HUES64 (cell line): ENCODE measurements around the gene SLC8B1. TPM values are rescaled to one million over a fixed set of nuclear protein-coding genes. Genes with fewer than 3 reads are reported as not detected.
A peak's percentile ranks its signal among the peaks of the same experiment; 100 is the strongest.

Experiments used
- H3K27ac ChIP-seq: 2 replicates; pipeline ENCODE4 v1.7.0; 2013; ENCODE audit warnings: low read depth, low read length, inconsistent platforms
- H3K27me3 ChIP-seq: 2 replicates; pipeline ENCODE4 v1.6.1; 2013; ENCODE audit warnings: mild to moderate bottlenecking, low read length; ENCODE audit not compliant: insufficient read depth
- H3K36me3 ChIP-seq: 2 replicates; pipeline ENCODE4 v1.6.1; 2013; ENCODE audit warnings: mild to moderate bottlenecking, low read length; ENCODE audit not compliant: insufficient read depth
- H3K4me1 ChIP-seq: 2 replicates; pipeline ENCODE4 v1.6.1; 2013; ENCODE audit warnings: mild to moderate bottlenecking, low read length, moderate library complexity; ENCODE audit not compliant: insufficient read depth
- H3K4me3 ChIP-seq: 2 replicates; pipeline ENCODE4 v1.5.1; 2013; ENCODE audit warnings: mild to moderate bottlenecking, low read length, moderate library complexity
- H3K9ac ChIP-seq: 2 replicates; pipeline ENCODE4 v1.6.1; 2013; ENCODE audit warnings: mild to moderate bottlenecking, low read depth, low read length
- H3K9me3 ChIP-seq: 2 replicates; pipeline ENCODE4 v1.6.1; 2013; ENCODE audit warnings: low read depth, low read length; ENCODE audit not compliant: insufficient read depth
- WGBS: fragments of 150-250, 120-280 bp; methylation state at CpG from one replicate; pipeline ENCODE4 v1.1.7; 2013; ENCODE audit warnings: missing lambda C conversion rate; 5-methylcytosine and 5-hydroxymethylcytosine counted together
- polyA plus RNA-seq, 2 experiments: library from polyadenylated mRNA; stranded (reverse); fragments of 50-300 nt; gene quantifications; one replicate each; pipeline ENCODE4 v1.2.3, GENCODE V29; 2013

SLC8B1 gene
- 5.7 TPM for polyA plus RNA-seq (2013, experiment 1 of 2)
- polyA plus RNA-seq (2013, experiment 2 of 2) = 7.9 TPM

DNA sequence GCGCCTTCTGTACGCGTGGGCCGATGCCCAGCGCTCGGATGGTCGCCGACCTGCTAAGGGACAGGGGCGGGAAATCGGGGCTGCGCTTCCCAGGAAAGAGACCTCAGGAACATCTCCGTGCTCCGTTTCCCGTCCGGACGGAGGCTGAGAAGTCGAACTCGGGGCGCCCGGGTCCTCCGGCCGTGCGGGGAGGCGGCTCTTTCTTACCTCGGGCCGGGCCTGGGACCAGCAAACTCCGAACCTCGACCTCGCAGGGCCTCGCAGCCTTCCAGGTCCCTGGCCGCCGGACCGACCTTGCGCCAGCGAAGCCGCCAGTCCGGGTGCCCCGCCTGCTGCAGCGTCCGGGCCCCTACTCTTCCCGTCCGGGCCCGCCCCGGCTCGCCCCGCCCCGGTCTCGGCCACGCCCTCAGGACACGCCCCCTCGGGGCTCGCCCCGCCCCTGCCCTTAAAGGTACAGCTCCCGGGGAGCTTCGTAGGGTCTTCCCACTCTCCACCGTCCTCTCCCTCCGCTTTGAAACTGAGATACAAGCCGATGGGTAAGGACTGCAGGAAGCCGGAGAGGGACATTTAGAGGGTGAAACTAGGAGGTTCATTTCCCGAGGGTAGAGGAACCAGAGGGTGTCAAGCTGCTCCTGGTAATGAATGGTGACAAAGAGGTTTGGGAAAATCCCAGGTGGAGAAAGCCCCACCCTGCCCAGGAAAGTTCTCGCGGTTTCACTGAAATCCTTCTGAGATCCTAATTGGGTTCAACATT is at the start of gene SLC8B1:
Gene SLC8B1, minus strand, starts transcription at position 324 of the 754 bp plus-strand sequence. CDS start 2,231 bp downstream, outside the sequence.
- Histone ChIP-seq H3K9me3 (no peaks in the 10 kb centered on the region), H3K4me3 (peak within 1 kb of the TSS; percentile 74), H3K4me1 (no peaks in the 10 kb centered on the region), H3K9ac (peak within 1 kb of the TSS; percentile 79), H3K27ac (no peak within 1 kb of the TSS), H3K36me3 (peaks cover 9% of the 10 kb centered on the region; the same call in 1 of the 2 replicates), H3K27me3 (peaks cover 11% of the 10 kb centered on the region)
- WGBS = 2% methylated on average over 62 of the region's 62 CpGs

- H3K4me3 ChIP-seq = no peak overlapping the region
- peaks cover 23% of the 10 kb centered on the region for H3K36me3 ChIP-seq
- H3K9me3 ChIP-seq = no peaks in the 10 kb centered on the region
- H3K9ac ChIP-seq = no peak overlapping the region
- WGBS = 96% methylated on average over 4 of the region's 4 CpGs
- H3K27ac ChIP-seq = no peak overlapping the region
- H3K4me1 ChIP-seq = no peaks in the 10 kb centered on the region
- no peaks in the 10 kb centered on the region for H3K27me3 ChIP-seq
Observed at GRCh38 chr12:113382206-113382605, 47.3 kb upstream of the SLC8B1 start.

DNA sequence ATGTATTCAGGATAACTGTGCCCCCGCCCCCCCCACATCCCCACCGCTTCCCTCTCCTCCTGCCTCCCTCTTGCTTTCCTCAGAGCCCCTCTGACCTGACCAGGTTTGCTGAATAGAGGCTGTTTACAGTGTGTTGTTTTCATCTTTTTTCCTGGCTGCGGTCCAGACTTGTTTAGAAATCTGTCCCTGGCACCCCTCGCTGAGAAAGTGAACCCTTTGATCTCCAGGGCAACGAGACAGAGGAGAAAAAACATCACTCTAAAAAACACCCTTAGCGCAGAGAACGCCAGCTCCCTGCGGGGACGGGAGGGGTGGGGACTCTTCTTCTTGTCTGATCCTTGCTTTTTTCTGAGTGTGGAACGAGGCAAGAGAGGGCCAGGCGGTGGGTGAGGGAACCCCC is 46.3 kb upstream of the SLC8B1 start:
- Histone ChIP-seq H3K4me3 (no peak overlapping the region), H3K27ac (no peak overlapping the region), H3K27me3 (no peaks in the 10 kb centered on the region), H3K9ac (no peak overlapping the region), H3K36me3 (peaks cover 26% of the 10 kb centered on the region), H3K4me1 (no peaks in the 10 kb centered on the region), H3K9me3 (no peaks in the 10 kb centered on the region)
- WGBS = 69% methylated on average over 10 of the region's 11 CpGs

GRCh38 chr12:113378291-113378690 is 43.4 kb upstream of the SLC8B1 start:
- H3K4me3 ChIP-seq = no peak overlapping the region
- no peaks in the 10 kb centered on the region for H3K4me1 ChIP-seq
- no peaks in the 10 kb centered on the region for H3K27me3 ChIP-seq
- no peak overlapping the region for H3K27ac ChIP-seq
- H3K9ac ChIP-seq = no peak overlapping the region
- H3K9me3 ChIP-seq = no peaks in the 10 kb centered on the region
- H3K36me3 ChIP-seq = peaks cover 29% of the 10 kb centered on the region
- 94% methylated on average over 3 of the region's 3 CpGs for WGBS

DNA sequence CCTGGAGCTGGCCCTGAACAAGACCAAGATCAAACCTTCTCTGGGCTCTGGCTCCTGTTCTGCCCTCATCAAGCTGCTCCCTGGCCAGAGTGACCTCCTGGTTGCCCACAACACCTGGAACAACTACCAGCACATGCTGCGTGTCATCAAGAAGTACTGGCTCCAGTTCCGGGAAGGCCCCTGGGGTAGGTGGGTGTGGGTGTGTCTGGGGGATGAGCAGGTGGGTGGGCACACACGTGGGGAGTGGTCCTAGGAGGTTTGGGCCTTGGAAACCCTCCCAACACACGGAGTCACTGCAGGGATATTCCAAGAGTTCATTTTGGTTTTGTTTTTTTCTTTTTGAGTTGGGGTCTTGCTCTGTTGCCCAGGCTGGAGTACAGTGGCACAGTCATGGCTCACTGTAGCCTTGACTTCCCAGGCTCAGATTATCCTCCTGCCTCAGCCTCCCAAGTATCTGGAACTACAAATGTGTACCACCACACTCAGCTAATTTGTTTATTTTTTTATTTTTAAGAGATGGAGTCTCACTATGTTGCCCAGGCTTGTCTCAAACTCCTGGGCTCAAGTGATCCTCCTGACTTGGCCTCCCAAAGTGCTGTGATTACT is 40.0 kb upstream of the SLC8B1 start:
- whole genome bisulfite sequencing = 96% methylated on average over 4 of the region's 4 CpGs
- H3K27me3 ChIP-seq = no peaks in the 10 kb centered on the region
- no peak overlapping the region for H3K9ac ChIP-seq
- H3K4me1 ChIP-seq = no peaks in the 10 kb centered on the region
- H3K9me3 ChIP-seq = no peaks in the 10 kb centered on the region
- H3K4me3 ChIP-seq = no peak overlapping the region
- H3K27ac ChIP-seq = no peak overlapping the region
- H3K36me3 ChIP-seq = peaks cover 33% of the 10 kb centered on the region

- peaks cover 30% of the 10 kb centered on the region for H3K36me3 ChIP-seq
- no peak overlapping the region for H3K27ac ChIP-seq
- no peaks in the 10 kb centered on the region for H3K4me1 ChIP-seq
- H3K27me3 ChIP-seq = no peaks in the 10 kb centered on the region
- no peak overlapping the region for H3K4me3 ChIP-seq
- no peak overlapping the region for H3K9ac ChIP-seq
- H3K9me3 ChIP-seq = no peaks in the 10 kb centered on the region
- 85% methylated on average over 3 of the region's 3 CpGs for WGBS
Observed at GRCh38 chr12:113373969-113374368, 39.1 kb upstream of the SLC8B1 start.

GRCh38 chr12:113373440-113373839 is 38.5 kb upstream of the SLC8B1 start:
- Histone ChIP-seq H3K4me1 (no peaks in the 10 kb centered on the region), H3K27ac (no peak overlapping the region), H3K36me3 (peaks cover 30% of the 10 kb centered on the region), H3K4me3 (no peak overlapping the region), H3K9me3 (no peaks in the 10 kb centered on the region), H3K27me3 (no peaks in the 10 kb centered on the region), H3K9ac (no peak overlapping the region)
- WGBS = 87% methylated on average over 3 of the region's 3 CpGs

GRCh38 chr12:113372371-113372770 is 37.5 kb upstream of the SLC8B1 start:
- H3K4me1 ChIP-seq = no peaks in the 10 kb centered on the region
- no peak overlapping the region for H3K27ac ChIP-seq

GRCh38 chr12:113371808-113372207 is 36.9 kb upstream of the SLC8B1 start:
- Histone ChIP-seq H3K9ac (no peak overlapping the region), H3K27me3 (no peaks in the 10 kb centered on the region)
- 93% methylated on average over 6 of the region's 6 CpGs for WGBS

More at GRCh38 chr12:113372371-113372770, 37.5 kb upstream of the SLC8B1 start:
- Histone ChIP-seq H3K9ac (no peak overlapping the region), H3K36me3 (peaks cover 25% of the 10 kb centered on the region), H3K27me3 (no peaks in the 10 kb centered on the region), H3K4me3 (no peak overlapping the region), H3K9me3 (no peaks in the 10 kb centered on the region)
- WGBS = 95% methylated on average over 9 of the region's 9 CpGs

GRCh38 chr12:113370923-113371682 is 36.2 kb upstream of the SLC8B1 start:
- Histone ChIP-seq H3K9ac (no peak overlapping the region), H3K9me3 (no peaks in the 10 kb centered on the region), H3K27ac (no peak overlapping the region), H3K4me3 (no peak overlapping the region), H3K36me3 (peaks cover 19% of the 10 kb centered on the region), H3K4me1 (no peaks in the 10 kb centered on the region), H3K27me3 (no peaks in the 10 kb centered on the region)
- WGBS = 92% methylated on average over 7 of the region's 7 CpGs

More at GRCh38 chr12:113371808-113372207, 36.9 kb upstream of the SLC8B1 start:
- Histone ChIP-seq H3K36me3 (peaks cover 24% of the 10 kb centered on the region), H3K27ac (no peak overlapping the region), H3K9me3 (no peaks in the 10 kb centered on the region), H3K4me1 (no peaks in the 10 kb centered on the region), H3K4me3 (no peak overlapping the region)

DNA sequence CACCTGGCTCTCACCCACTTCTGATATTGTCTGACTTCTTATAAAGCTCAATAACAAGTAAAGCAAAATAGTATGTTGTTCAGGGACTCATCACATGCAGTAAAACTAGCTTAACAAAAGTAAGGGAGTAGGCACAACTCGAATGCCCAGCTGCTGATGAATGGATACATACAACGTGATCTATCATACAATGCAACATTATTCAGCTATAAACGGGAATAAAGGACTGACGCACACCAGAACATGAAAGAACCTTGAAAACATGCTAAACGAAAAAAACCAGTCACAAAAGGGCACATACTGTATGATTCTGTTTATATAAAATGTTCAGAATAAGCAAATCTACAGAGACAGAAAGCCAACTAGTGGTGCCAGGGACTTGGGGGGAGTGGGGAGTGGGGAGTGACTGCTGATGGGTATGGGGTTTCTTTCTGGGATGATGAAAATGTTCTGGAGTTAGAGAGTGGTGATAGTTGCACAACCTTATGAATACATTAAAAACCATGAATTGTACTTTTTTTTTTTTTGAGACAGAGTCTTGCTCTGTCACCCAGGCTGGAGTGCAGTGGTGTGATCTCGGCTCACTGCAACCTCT is 34.6 kb upstream of the SLC8B1 start:
- Histone ChIP-seq H3K9ac (no peak overlapping the region), H3K36me3 (peaks cover 7% of the 10 kb centered on the region), H3K27me3 (no peaks in the 10 kb centered on the region), H3K27ac (no peak overlapping the region), H3K9me3 (no peaks in the 10 kb centered on the region), H3K4me3 (no peak overlapping the region), H3K4me1 (no peaks in the 10 kb centered on the region)
- WGBS = 97% methylated on average over 6 of the region's 6 CpGs
